MM.1S (cell line): ENCODE results near the gene ZNF692.
A peak's percentile ranks its signal among the peaks of the same experiment; 100 is the strongest.

Experiments
- DNase-seq: peaks from one replicate; pipeline ENCODE4 v3.0.0-alpha.2; 2015
- H2AFZ ChIP-seq: fragments of 300-600 bp; sonication (generic); 2 replicates; pipeline ENCODE4 v1.6.0; 2016; ENCODE audit warnings: antibody characterized with exemption, low read length
- H3F3A ChIP-seq: fragments of 300-600 bp; sonication (generic); 2 replicates; pipeline ENCODE4 v1.6.1; 2016; ENCODE audit warnings: mild to moderate bottlenecking, antibody characterized with exemption, low read length, moderate library complexity, mixed read lengths; ENCODE audit not compliant: insufficient read depth
- H3K27ac ChIP-seq: fragments of 300-600 bp; sonication (generic); 2 replicates; pipeline ENCODE4 v1.5.1; 2016; ENCODE audit warnings: mild to moderate bottlenecking, low read length
- H3K27me3 ChIP-seq: fragments of 300-600 bp; sonication (generic); replicated peaks from 2 replicates; pipeline ENCODE4 v1.6.0; 2016; ENCODE audit warnings: low read length; ENCODE audit not compliant: insufficient read depth
- H3K36me3 ChIP-seq: fragments of 300-600 bp; sonication (generic); replicated peaks from 2 replicates; pipeline ENCODE4 v1.6.1; 2016; ENCODE audit warnings: mild to moderate bottlenecking, low read length, mixed read lengths; ENCODE audit not compliant: insufficient read depth
- H3K4me1 ChIP-seq: fragments of 300-600 bp; sonication (generic); 2 replicates; pipeline ENCODE4 v1.6.1; 2016; ENCODE audit warnings: low read length, mixed read lengths
- H3K4me2 ChIP-seq: fragments of 300-600 bp; sonication (generic); 2 replicates; pipeline ENCODE4 v1.6.0; 2016; ENCODE audit warnings: low read depth, low read length
- H3K4me3 ChIP-seq: fragments of 300-600 bp; sonication (generic); 2 replicates; pipeline ENCODE4 v1.5.1; 2016; ENCODE audit warnings: low read length, mixed read lengths
- H3K79me2 ChIP-seq: fragments of 300-600 bp; sonication (generic); 2 replicates; pipeline ENCODE4 v1.6.1; 2016; ENCODE audit warnings: mixed run types, low read length, mixed read lengths
- H3K9ac ChIP-seq: fragments of 300-600 bp; sonication (generic); 2 replicates; pipeline ENCODE4 v1.6.1; 2016; ENCODE audit warnings: low read length, mixed read lengths
- H3K9me2 ChIP-seq: fragments of 300-600 bp; sonication (generic); replicated peaks from 2 replicates; pipeline ENCODE4 v1.6.1; 2016; ENCODE audit warnings: mild to moderate bottlenecking, low read length, mixed read lengths; ENCODE audit not compliant: insufficient read depth
- H3K9me3 ChIP-seq: fragments of 300-600 bp; sonication (generic); replicated peaks from 2 replicates; pipeline ENCODE4 v1.6.1; 2016; ENCODE audit warnings: mild to moderate bottlenecking, low read length, mixed read lengths; ENCODE audit not compliant: insufficient read depth
- H4K20me1 ChIP-seq: fragments of 300-600 bp; sonication (generic); 2 replicates; pipeline ENCODE4 v1.6.1; 2016; ENCODE audit warnings: mild to moderate bottlenecking, low read length, moderate library complexity, mixed read lengths; ENCODE audit not compliant: insufficient read depth
- EZH2 ChIP-seq: fragments of 300-600 bp; sonication (generic); optimal IDR thresholded peaks from 2 replicates; pipeline ENCODE3; 2017; ENCODE audit warnings: low read depth, mild to moderate bottlenecking, antibody characterized with exemption, low read length, mixed read lengths
- EZH2phosphoT487 ChIP-seq: fragments of 300-600 bp; sonication (generic); IDR thresholded peaks from 2 replicates; pipeline ENCODE4 v1.6.1; 2018; ENCODE audit warnings: antibody characterized with exemption, low read length
- TF ChIP-seq, protein P1 (sequence below): fragments of 300-600 bp; sonication (generic); IDR thresholded peaks from 2 replicates; pipeline ENCODE4 v1.5.1; 2016; ENCODE audit warnings: antibody characterized with exemption, low read length, mixed read lengths

The ZNF692 gene

DNA sequence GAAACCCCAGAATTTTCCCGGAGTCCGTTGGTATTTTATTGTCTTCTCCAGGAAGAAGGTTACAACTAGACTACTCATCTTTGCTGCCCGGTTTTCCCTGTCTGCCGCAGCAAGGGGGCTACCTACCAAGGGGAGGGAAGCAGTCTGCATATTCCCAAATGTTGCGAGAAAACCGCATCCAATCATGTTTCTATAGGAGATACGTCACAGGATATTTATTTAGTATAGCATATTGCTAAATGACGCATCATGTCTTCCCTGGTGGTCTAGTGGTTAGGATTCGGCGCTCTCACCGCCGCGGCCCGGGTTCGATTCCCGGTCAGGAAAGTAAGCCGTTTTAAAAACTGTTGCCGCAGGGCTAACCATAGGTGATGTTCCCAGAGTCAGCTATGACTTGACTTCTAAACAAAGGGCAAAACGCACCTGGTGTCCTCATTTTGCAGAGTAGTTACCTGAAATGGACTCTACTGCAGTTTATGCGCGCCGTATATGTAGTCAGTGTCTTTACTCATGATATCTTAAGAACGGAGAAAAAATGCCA, 15.2 kb upstream of the ZNF692 start:
- H3K4me3 ChIP-seq, result peak overlapping the region; percentile 80
- H3K27ac ChIP-seq, result peak overlapping the region; percentile 83
- peak overlapping the region; percentile 91 for H2AFZ ChIP-seq
- no peak for TF ChIP-seq EZH2phosphoT487
- TF ChIP-seq, protein P1, sequence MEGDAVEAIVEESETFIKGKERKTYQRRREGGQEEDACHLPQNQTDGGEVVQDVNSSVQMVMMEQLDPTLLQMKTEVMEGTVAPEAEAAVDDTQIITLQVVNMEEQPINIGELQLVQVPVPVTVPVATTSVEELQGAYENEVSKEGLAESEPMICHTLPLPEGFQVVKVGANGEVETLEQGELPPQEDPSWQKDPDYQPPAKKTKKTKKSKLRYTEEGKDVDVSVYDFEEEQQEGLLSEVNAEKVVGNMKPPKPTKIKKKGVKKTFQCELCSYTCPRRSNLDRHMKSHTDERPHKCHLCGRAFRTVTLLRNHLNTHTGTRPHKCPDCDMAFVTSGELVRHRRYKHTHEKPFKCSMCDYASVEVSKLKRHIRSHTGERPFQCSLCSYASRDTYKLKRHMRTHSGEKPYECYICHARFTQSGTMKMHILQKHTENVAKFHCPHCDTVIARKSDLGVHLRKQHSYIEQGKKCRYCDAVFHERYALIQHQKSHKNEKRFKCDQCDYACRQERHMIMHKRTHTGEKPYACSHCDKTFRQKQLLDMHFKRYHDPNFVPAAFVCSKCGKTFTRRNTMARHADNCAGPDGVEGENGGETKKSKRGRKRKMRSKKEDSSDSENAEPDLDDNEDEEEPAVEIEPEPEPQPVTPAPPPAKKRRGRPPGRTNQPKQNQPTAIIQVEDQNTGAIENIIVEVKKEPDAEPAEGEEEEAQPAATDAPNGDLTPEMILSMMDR, result no peak
- no peak for TF ChIP-seq EZH2
- peak overlapping the region; percentile 64; the same call in 1 of the 2 replicates for H3K4me2 ChIP-seq
- H3K9me2 ChIP-seq, result no peaks in the 10 kb centered on the region
- H3F3A ChIP-seq, result peaks cover 32% of the 10 kb centered on the region
- H3K27me3 ChIP-seq, result no peaks in the 10 kb centered on the region
- H3K36me3 ChIP-seq, result no peaks in the 10 kb centered on the region
- no peaks in the 10 kb centered on the region for H3K9me3 ChIP-seq
- no peaks in the 10 kb centered on the region for H3K79me2 ChIP-seq
- H3K9ac ChIP-seq, result peak overlapping the region; percentile 71
- DNase-seq, result peak; percentile 94
- no peaks in the 10 kb centered on the region for H4K20me1 ChIP-seq
- 0 out of 2 replicates have a peak, but pooled peaks cover 3% of the 10 kb centered on the region for H3K4me1 ChIP-seq

DNA sequence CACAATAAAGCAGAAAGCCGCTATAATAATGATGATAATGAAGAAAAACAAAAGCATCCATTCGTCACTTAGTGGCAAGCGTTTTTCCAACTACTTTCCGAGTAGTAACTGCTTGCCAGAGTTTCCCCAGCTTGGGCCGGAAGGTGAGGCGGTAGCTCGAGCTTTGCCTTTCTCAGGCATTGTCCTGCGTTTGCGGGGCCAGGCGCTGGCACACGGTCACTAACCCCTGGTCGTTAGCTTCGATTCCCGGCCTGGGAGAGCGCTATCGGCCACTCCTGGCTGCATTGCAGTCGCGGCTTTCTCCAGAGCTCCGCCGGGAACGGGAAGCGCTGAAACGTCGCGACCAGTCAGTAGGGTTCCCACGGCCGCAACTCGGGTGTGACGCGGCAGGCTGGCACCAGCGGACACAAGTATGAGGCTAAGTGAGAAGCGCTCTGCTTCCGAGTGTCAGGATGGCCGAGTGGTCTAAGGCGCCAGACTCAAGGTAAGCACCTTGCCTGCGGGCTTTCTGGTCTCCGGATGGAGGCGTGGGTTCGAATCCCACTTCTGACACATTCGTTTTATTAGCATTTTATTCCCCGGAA, 14.6 kb upstream of the ZNF692 start:
- Histone ChIP-seq H3F3A (peaks cover 32% of the 10 kb centered on the region), H3K36me3 (no peaks in the 10 kb centered on the region), H3K9ac (peak overlapping the region; percentile 71), H3K4me2 (peak overlapping the region; percentile 64), H3K9me2 (no peaks in the 10 kb centered on the region), H3K27ac (peak overlapping the region; percentile 83), H3K9me3 (no peaks in the 10 kb centered on the region), H2AFZ (peak overlapping the region; percentile 91), H3K4me3 (peak overlapping the region; percentile 80), H3K4me1 (0 out of 2 replicates have a peak, but pooled peaks cover 3% of the 10 kb centered on the region), H4K20me1 (no peaks in the 10 kb centered on the region), H3K27me3 (no peaks in the 10 kb centered on the region), H3K79me2 (no peaks in the 10 kb centered on the region)
- TF ChIP-seq EZH2phosphoT487 (no peak), EZH2 (no peak)
- TF ChIP-seq, protein P1, result no peak
- DNase-seq, result peak; percentile 97

DNA sequence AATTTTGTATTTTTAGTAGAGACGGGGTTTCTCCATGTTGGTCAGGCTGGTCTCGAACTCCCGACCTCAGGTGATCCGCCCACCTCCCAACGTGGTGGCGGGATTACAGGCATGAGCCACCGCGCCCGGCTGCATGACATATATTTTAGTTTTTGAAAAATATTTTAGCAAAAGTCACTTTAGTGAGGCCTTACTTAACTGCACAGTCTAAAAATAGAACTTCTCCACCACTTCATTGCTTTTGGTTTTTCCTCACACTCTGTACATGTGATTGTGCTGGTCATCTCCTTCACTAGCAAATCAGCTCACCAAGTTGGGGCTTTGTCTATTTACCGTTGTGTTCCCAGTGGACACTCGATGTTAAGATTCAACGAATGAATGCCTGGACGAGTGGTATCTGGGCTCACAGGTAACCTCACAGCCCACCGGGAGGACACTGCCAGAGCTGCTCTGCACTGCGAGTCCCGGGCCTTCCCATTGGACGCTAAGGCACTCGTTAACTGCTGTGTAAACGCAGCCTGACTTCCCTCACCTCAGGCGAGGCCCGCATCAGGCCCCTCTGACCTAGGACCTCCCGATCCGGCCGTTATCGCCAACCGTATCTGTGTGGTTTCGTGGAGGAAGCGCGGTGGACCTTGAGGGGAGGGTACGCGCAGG, 14.0 kb upstream of the ZNF692 start:
- H3K27ac ChIP-seq, result peak overlapping the region; percentile 83
- TF ChIP-seq, protein P1, result no peak
- TF ChIP-seq EZH2 (no peak), EZH2phosphoT487 (no peak)
- no peaks in the 10 kb centered on the region for H3K36me3 ChIP-seq
- H3K27me3 ChIP-seq, result no peaks in the 10 kb centered on the region
- DNase-seq, result peak; percentile 76
- no peaks in the 10 kb centered on the region for H4K20me1 ChIP-seq
- H3K4me2 ChIP-seq, result peak overlapping the region; percentile 64
- peaks cover 32% of the 10 kb centered on the region for H3F3A ChIP-seq
- H3K4me1 ChIP-seq, result 0 out of 2 replicates have a peak, but pooled peaks cover 3% of the 10 kb centered on the region
- peak overlapping the region; percentile 80 for H3K4me3 ChIP-seq
- peak overlapping the region; percentile 91 for H2AFZ ChIP-seq
- no peaks in the 10 kb centered on the region for H3K9me2 ChIP-seq
- no peaks in the 10 kb centered on the region for H3K9me3 ChIP-seq
- peak overlapping the region; percentile 71 for H3K9ac ChIP-seq
- no peaks in the 10 kb centered on the region for H3K79me2 ChIP-seq
